ENCODE data around the gene KRT3.
"Not testable (repeated sequence)": the region's sequence is repeated elsewhere in the genome, so short reads cannot be mapped to it uniquely, and the experiment has no call there.

KRT3 gene

GRCh38 chr12:52756281-52756960 lies 39.5 kb downstream of the KRT3 start:
- DNase-seq (ENCODE audit: low read depth, low spot score) = no peak
- TF ChIP-seq, protein P1, sequence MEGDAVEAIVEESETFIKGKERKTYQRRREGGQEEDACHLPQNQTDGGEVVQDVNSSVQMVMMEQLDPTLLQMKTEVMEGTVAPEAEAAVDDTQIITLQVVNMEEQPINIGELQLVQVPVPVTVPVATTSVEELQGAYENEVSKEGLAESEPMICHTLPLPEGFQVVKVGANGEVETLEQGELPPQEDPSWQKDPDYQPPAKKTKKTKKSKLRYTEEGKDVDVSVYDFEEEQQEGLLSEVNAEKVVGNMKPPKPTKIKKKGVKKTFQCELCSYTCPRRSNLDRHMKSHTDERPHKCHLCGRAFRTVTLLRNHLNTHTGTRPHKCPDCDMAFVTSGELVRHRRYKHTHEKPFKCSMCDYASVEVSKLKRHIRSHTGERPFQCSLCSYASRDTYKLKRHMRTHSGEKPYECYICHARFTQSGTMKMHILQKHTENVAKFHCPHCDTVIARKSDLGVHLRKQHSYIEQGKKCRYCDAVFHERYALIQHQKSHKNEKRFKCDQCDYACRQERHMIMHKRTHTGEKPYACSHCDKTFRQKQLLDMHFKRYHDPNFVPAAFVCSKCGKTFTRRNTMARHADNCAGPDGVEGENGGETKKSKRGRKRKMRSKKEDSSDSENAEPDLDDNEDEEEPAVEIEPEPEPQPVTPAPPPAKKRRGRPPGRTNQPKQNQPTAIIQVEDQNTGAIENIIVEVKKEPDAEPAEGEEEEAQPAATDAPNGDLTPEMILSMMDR (IDR thresholded peaks at IDR 0.05; ENCODE audit: low read depth, low read length) = no peak
- no peak overlapping the region for H3K4me3 ChIP-seq (ENCODE audit: low read depth, low read length)
- in situ Hi-C loops (cut with HindIII; ENCODE audit: low sequenced_read_pairs) = no loop called here

DNA sequence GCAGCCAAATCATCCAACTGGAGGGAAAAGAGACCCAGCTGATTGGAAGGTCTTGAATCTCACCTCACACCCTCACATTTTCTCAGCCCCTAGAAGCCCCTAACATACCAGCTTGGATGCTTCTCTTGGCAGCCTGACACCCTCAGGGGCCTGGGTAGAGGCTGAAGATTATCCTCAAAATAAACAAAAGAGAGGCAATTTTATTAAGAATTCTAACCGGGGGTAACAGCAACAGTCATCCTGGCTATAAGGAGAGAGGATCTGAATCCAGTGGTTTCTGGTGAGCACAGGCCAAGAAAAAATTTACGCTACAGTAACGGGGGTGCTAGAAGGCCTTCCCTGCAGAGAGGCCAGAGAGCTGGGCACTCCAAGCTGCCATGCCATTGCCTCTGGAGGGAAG lies 40.4 kb downstream of the KRT3 start:
- TF ChIP-seq, protein P1 (IDR thresholded peaks at IDR 0.05; ENCODE audit: low read depth, low read length) = no peak
- DNase-seq (ENCODE audit: low read depth, low spot score) = no peak
- in situ Hi-C loops (cut with HindIII; ENCODE audit: low sequenced_read_pairs) = no loop called here
- H3K4me3 ChIP-seq (ENCODE audit: low read depth, low read length) = no peak overlapping the region

- DNase-seq (ENCODE audit: low read depth, low spot score) = no peak
- TF ChIP-seq, protein P1 (IDR thresholded peaks at IDR 0.05; ENCODE audit: low read depth, low read length) = no peak
- in situ Hi-C loops (cut with HindIII; ENCODE audit: low sequenced_read_pairs) = no loop called here
- no peak overlapping the region for H3K4me3 ChIP-seq (ENCODE audit: low read depth, low read length)
Measured at GRCh38 chr12:52754135-52754534, 41.8 kb downstream of the KRT3 start.

DNA sequence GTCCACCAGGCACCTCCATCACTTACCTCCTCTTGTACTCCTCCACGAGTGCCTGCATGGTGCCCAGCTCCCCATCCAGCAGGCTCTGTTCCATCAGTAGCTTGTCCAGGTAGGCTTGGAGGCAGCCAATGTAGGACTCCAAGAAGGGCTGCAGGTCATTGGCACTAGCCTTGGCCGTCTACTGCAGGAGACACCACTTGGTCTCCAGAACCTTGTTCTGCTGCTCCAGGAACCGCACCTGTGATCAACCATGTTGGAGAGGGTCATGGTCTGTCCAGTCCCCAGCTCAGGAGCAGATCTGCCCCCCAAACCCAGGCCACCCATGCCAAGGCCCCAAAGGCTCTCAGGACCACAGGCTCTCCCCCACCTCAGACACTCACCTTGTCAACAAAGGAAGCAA lies 42.6 kb downstream of the KRT3 start:
- TF ChIP-seq, protein P1 (IDR thresholded peaks at IDR 0.05; ENCODE audit: low read depth, low read length) = no peak
- in situ Hi-C loops (cut with HindIII; ENCODE audit: low sequenced_read_pairs) = no loop called here
- H3K4me3 ChIP-seq (ENCODE audit: low read depth, low read length) = no peak overlapping the region
- DNase-seq (ENCODE audit: low read depth, low spot score) = no peak

DNA sequence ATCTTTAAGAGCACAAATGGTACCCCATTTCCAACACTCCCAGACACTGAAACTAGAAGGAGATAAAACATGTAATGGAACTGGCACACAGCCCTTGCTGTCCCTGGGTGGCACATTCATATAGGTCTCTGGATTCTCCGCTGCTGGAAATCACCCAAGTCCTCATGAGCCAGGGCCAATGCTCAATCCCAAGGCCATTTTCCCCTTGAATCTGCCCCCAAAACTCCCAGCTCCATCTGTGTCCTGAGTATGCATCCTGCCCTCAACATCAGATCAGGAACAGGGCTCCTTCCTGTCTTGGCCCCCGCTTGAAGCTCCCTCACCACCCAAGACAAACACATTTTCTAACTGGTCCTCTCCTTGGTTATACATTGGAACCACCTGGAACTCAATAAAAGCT lies 43.4 kb downstream of the KRT3 start:
- TF ChIP-seq, protein P1 (IDR thresholded peaks at IDR 0.05; ENCODE audit: low read depth, low read length) = no peak
- no peak overlapping the region for H3K4me3 ChIP-seq (ENCODE audit: low read depth, low read length)
- no peak for DNase-seq (ENCODE audit: low read depth, low spot score)
- in situ Hi-C loops (cut with HindIII; ENCODE audit: low sequenced_read_pairs) = no loop called here

GRCh38 chr12:52751795-52752194 lies 44.1 kb downstream of the KRT3 start:
- DNase-seq (ENCODE audit: low read depth, low spot score) = no peak
- in situ Hi-C loops (cut with HindIII; ENCODE audit: low sequenced_read_pairs) = no loop called here
- TF ChIP-seq, protein P1 (IDR thresholded peaks at IDR 0.05; ENCODE audit: low read depth, low read length) = no peak
- H3K4me3 ChIP-seq (ENCODE audit: low read depth, low read length) = no peak overlapping the region

GRCh38 chr12:52750532-52750931 lies 45.4 kb downstream of the KRT3 start:
- H3K4me3 ChIP-seq (ENCODE audit: low read depth, low read length); in situ Hi-C loops (cut with HindIII; ENCODE audit: low sequenced_read_pairs); DNase-seq (ENCODE audit: low read depth, low spot score): not testable (repeated sequence)

Data from astrocyte of the spinal cord (primary cell).